Endothelial cell of umbilical vein (primary cell): ENCODE measurements around the gene C16orf87. TPM values are rescaled to one million over a fixed set of nuclear protein-coding genes. Genes with fewer than 3 reads are reported as not detected.

Experiments
- BruUV-seq: library from RNA; stranded (reverse); fragments of 400-500 nt; replicated peaks from 2 replicates; lab custom pipeline; 2021; lab: Mats Ljungman, UMichigan
- CTCF ChIA-PET: fragments of 300-600, 350-600 bp; sonication (Branson Sonifier 250); formaldehyde crosslinking; loops from one replicate; lab custom pipeline; 2021; ENCODE audit warnings: antibody characterized with exemption, inconsistent platforms; lab: Charles Lee
- POLR2A ChIA-PET: fragments of 300-600, 350-600 bp; sonication (Branson Sonifier 250); formaldehyde crosslinking; loops from one replicate; lab custom pipeline; 2021; ENCODE audit warnings: antibody characterized with exemption, inconsistent platforms; lab: Charles Lee
- DNase-seq: peaks from one replicate; pipeline ENCODE4 v3.0.0-alpha.2; 2011; ENCODE audit warnings: low read depth, low spot score
- FAIRE-seq: peaks from 2 replicates; lab custom pipeline; 2011; peaks lifted over from hg19 to GRCh38; lab: Jason Lieb, UNC
- H2AFZ ChIP-seq: 2 replicates; pipeline ENCODE4 v1.6.0; 2012; ENCODE audit warnings: low read depth, low read length, control low read depth, inconsistent platforms
- H3K27ac ChIP-seq: 2 replicates; pipeline ENCODE4 v1.5.1; 2011; ENCODE audit warnings: low read depth, mild to moderate bottlenecking, control low read depth, low read length, moderate library complexity; ENCODE audit not compliant: insufficient read depth
- H3K27me3 ChIP-seq, 2 experiments: 2 replicates each; pipeline versions ENCODE4 v1.6.0 to v1.6.1; 2011; ENCODE audit warnings: low read length in 2 of 2, mixed read lengths in 1 of 2; ENCODE audit not compliant: control insufficient read depth in 2 of 2, insufficient read depth in 2 of 2
- H3K36me3 ChIP-seq, 2 experiments: 2 replicates in 1 of 2; 3 replicates in 1 of 2; pipeline ENCODE4 v1.5.1; 2011; ENCODE audit warnings: low read length in 2 of 2, mild to moderate bottlenecking in 1 of 2, moderate library complexity in 1 of 2; ENCODE audit not compliant: control insufficient read depth in 2 of 2, insufficient read depth in 2 of 2; ENCODE audit errors: extremely low read depth in 1 of 2
- H3K4me1 ChIP-seq: 3 replicates; pipeline ENCODE4 v1.5.1; 2011; ENCODE audit warnings: mild to moderate bottlenecking, low read length; ENCODE audit not compliant: control insufficient read depth, insufficient read depth; ENCODE audit errors: extremely low read depth
- H3K4me2 ChIP-seq: 2 replicates; pipeline ENCODE4 v1.6.1; 2011; ENCODE audit warnings: low read length, control low read depth, mixed read lengths; ENCODE audit not compliant: insufficient read depth
- H3K4me3 ChIP-seq, 3 experiments: fragments of 200-600 bp in 1 of 3; sonication (generic), shearing (Covaris generic) in 1 of 3; replicated peaks in 1 of 3; 2 replicates each; pipeline ENCODE4 v1.5.1; 2011 to 2016; ENCODE audit warnings: control low read depth in 3 of 3, low read length in 3 of 3, mild to moderate bottlenecking in 2 of 3, inconsistent platforms in 1 of 3, low read depth in 1 of 3, moderate library complexity in 1 of 3; ENCODE audit not compliant: insufficient read depth in 1 of 3
- H3K79me2 ChIP-seq: 2 replicates; pipeline ENCODE4 v1.6.0; 2012; ENCODE audit warnings: low read length, inconsistent platforms; ENCODE audit not compliant: control insufficient read depth, insufficient read depth
- H3K9ac ChIP-seq: replicated peaks from 2 replicates; pipeline ENCODE3; 2011; ENCODE audit warnings: low read length, control low read depth; ENCODE audit not compliant: insufficient read depth; ENCODE audit errors: extremely low read depth
- H3K9me1 ChIP-seq: replicated peaks from 3 replicates; pipeline ENCODE4 v1.6.0; 2011; ENCODE audit warnings: mild to moderate bottlenecking, low read length; ENCODE audit not compliant: control insufficient read depth, insufficient read depth; ENCODE audit errors: extremely low read depth
- H3K9me3 ChIP-seq: replicated peaks from 2 replicates; pipeline ENCODE4 v1.5.1; 2012; ENCODE audit warnings: low read length, inconsistent platforms; ENCODE audit not compliant: control insufficient read depth, insufficient read depth
- H4K20me1 ChIP-seq: replicated peaks from 2 replicates; pipeline ENCODE3; 2011; ENCODE audit warnings: mild to moderate bottlenecking, low read length; ENCODE audit not compliant: control insufficient read depth, insufficient read depth; ENCODE audit errors: extremely low read depth
- EZH2 ChIP-seq: IDR thresholded peaks from 2 replicates; pipeline ENCODE4 v1.6.1; 2012; ENCODE audit warnings: borderline replicate concordance, low read depth, mild to moderate bottlenecking, moderate library complexity, low read length, inconsistent platforms; ENCODE audit not compliant: severe bottlenecking
- FOS ChIP-seq: IDR thresholded peaks from 2 replicates; pipeline ENCODE4 v1.6.1; 2011; ENCODE audit warnings: mild to moderate bottlenecking, low read length, moderate library complexity, borderline replicate concordance; ENCODE audit not compliant: insufficient read depth
- GATA2 ChIP-seq: IDR thresholded peaks from 2 replicates; pipeline ENCODE4 v1.7.0; 2011; ENCODE audit warnings: low read depth, mild to moderate bottlenecking, moderate library complexity, mixed read lengths, low read length; ENCODE audit not compliant: insufficient read length, insufficient read depth
- JUN ChIP-seq: IDR thresholded peaks from 2 replicates; pipeline ENCODE4 v1.6.1; 2011; ENCODE audit warnings: borderline replicate concordance, low read depth; ENCODE audit not compliant: insufficient read length, insufficient read depth
- MYC ChIP-seq: IDR thresholded peaks from one replicate; pipeline ENCODE4 v1.6.1; 2011; ENCODE audit warnings: mild to moderate bottlenecking, low read depth, low read length
- POLR2A ChIP-seq: IDR thresholded peaks from 2 replicates; pipeline ENCODE4 v1.6.1; 2012; ENCODE audit warnings: low read depth, mild to moderate bottlenecking, control low read depth, low read length
- POLR2AphosphoS5 ChIP-seq: IDR thresholded peaks from 2 replicates; pipeline ENCODE4 v1.6.1; 2012; ENCODE audit warnings: low read depth, mild to moderate bottlenecking, control low read depth, low read length, moderate library complexity; ENCODE audit not compliant: insufficient read depth
- dilution Hi-C: fragments of 300-500 bp; cut with MboI; formaldehyde crosslinking; loops from one replicate; pipeline ENCODE4 v1.15.0; 2019; ENCODE audit warnings: low sequenced_read_pairs; ENCODE audit not compliant: extremely low pct_ligation_motif_present
- intact Hi-C: fragments of 100-400 bp; cut with micrococcal nuclease; formaldehyde crosslinking; loops from one replicate; pipeline ENCODE4 v1.10.0; 2022
- polyA plus RNA-seq, 4 experiments: library from polyadenylated mRNA; depleted of rRNA in 3 of 4; stranded (reverse) in 3 of 4; unstranded in 1 of 4; fragments of >200 nt; gene quantifications; 2 replicates each; pipeline versions ENCODE4 v1.2.1 to v1.2.3, GENCODE V29; 2011 to 2012; ENCODE audit warnings: missing spikeins in 1 of 4
- total RNA-seq: library from RNA; stranded (reverse); gene quantifications from 2 replicates; pipeline ENCODE4 v1.2.3, GENCODE V29; 2021
- TF ChIP-seq, protein P1 (sequence below): IDR thresholded peaks from 2 replicates; pipeline ENCODE4 v1.6.1; 2011; ENCODE audit not compliant: insufficient read depth, insufficient read length

The C16orf87 gene
- total and polyA plus RNA-seq, 2 donors (not counting 3 experiments of a cell fraction or from before 2014, with no cell fraction given) = 2.4 to 8.5 TPM

DNA sequence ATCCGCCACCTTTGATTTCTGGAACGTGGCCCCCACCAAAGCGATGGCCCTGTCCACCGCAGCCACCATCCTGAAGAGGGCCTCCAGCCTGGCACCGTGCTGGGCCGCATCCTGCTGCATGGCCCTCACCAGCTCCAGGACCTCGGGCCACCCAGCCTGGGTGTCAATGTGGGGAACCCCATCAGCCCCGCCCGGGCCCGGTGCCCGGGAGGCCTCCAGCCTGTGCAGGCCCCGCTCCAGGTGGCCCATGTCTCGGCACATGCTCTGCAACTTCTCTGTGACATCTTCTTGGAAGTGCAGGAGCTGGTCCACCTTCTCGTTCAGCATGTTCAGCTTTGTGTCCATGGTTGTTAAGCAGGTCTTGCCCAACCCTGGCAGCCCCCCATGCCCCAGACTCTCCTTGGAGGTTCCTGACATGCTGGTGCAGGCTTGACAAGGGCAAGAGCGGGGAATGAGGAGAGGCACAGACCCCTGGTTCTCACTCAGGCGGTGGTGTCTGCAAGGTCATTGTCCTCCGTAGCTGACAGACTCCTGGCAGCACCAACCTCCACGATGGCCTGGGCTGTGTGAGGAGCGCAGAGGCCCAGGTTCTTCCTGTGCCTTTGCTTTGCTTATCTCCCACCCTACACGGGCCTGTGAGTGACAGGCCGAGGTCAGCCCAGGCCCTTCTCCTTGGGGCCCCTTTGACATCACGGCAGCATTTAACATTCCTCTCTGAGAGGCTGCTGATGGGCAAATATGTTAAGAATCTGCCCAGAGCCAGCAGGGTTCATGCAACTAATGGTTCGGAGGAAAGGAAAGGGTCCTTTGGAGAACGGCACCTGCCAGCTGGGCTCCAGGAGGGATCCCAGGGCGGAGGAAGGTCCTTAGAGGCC, 83.0 kb downstream of the C16orf87 start, which contains the start of gene MYLK3:
Gene MYLK3 (minus strand): TSS at position 568 of the 875 bp plus-strand sequence. CDS start 151 bp downstream, at position 417.
- Histone ChIP-seq H4K20me1 (no peaks in the 10 kb centered on the region), H3K9me1 (no peaks in the 10 kb centered on the region), H3K4me2 (no peak within 1 kb of the TSS), H3K9ac (no peak within 1 kb of the TSS), H3K27ac (no peak within 1 kb of the TSS), H3K36me3 (no peaks in the 10 kb centered on the region), H3K4me1 (peaks cover 4% of the 10 kb centered on the region), H3K27me3 (no peaks in the 10 kb centered on the region), H3K79me2 (no peaks in the 10 kb centered on the region), H3K4me3 (no peak within 1 kb of the TSS), H2AFZ (no peak within 1 kb of the TSS), H3K9me3 (no peaks in the 10 kb centered on the region)
- dilution Hi-C loops = no loop called here
- ChIA-PET POLR2A (no interaction called here), CTCF (no interaction called here)
- intact Hi-C loops = no loop called here
- DNase-seq (no peak), FAIRE-seq (no peak)
- no TSS peak for BruUV-seq
- no peak for TF ChIP-seq JUN
- no peak for TF ChIP-seq MYC

DNA sequence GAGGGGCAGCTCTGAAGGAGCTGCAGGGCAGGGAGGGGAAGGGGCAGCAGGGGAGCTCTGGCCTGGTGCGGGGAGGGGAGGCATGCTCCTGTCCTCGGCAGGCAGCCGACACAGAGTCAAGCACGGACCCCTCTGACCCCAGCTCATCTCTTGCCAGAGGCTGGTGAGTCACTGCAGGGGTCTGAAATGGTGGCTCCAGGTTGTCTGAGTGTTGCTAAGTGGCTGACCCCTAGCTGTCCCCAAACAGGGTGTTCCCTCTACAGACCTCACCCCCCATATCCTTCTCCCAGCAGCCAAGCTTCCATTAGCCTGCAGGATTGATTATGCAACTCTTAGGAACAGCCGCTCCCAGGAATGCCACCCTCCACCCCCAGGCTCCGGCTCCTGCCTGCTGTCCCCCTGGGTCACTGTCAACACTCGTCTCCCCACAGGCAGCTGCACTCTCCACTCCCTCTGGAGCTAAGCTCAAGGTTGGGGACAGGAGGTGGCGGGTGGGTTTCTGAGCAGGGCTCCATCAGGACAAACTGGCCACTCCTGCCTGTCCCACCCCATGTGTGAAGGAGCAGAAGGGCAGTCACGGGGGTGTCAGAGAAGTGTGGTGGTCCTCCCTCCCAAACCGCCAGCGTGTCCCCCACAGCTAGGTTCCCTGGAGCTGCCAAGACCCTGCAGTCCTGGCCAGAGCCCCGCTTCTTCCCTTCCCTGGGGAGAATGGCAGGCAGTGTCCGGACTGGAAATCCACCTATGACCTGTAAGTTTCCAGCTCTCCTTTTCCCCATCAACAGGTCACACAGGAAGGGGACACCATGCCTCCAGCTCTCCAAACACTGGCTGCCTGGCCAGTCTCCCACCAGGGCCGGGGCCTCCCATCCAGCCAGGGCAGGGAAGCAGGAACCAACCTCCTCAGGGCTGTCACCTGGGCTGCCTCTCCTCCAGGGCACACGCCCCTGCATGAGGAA, 83.9 kb downstream of the C16orf87 start:
- DNase-seq (no peak), FAIRE-seq (no peak)
- H3K4me1 ChIP-seq = peaks cover 4% of the 10 kb centered on the region
- ChIA-PET CTCF (interaction anchor here (0.9 kb wide), 1 partner anchor 162 kb away, joined by 4 read pairs; no protein-coding TSS in a partner anchor), POLR2A (no interaction called here)
- no peaks in the 10 kb centered on the region for H4K20me1 ChIP-seq
- no peak overlapping the region for H3K4me2 ChIP-seq
- TF ChIP-seq, protein P1, sequence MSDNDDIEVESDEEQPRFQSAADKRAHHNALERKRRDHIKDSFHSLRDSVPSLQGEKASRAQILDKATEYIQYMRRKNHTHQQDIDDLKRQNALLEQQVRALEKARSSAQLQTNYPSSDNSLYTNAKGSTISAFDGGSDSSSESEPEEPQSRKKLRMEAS = no peak
- TF ChIP-seq EZH2 = no peak
- no peak for TF ChIP-seq JUN
- TF ChIP-seq POLR2A = no peak
- TF ChIP-seq GATA2 = no peak
- TF ChIP-seq POLR2AphosphoS5 = no peak
- no peak for TF ChIP-seq FOS
- no peak overlapping the region for H2AFZ ChIP-seq
- no peak overlapping the region for H3K9ac ChIP-seq
- no peaks in the 10 kb centered on the region for H3K36me3 ChIP-seq
- no peak overlapping the region for H3K4me3 ChIP-seq
- no TSS peak for BruUV-seq
- no peaks in the 10 kb centered on the region for H3K9me3 ChIP-seq
- H3K27me3 ChIP-seq = no peaks in the 10 kb centered on the region
- intact Hi-C loops (no loop called here), dilution Hi-C loops (no loop called here)
- no peaks in the 10 kb centered on the region for H3K79me2 ChIP-seq
- H3K27ac ChIP-seq = no peak overlapping the region
- H3K9me1 ChIP-seq = no peaks in the 10 kb centered on the region
